22Rv1 (cell line): ENCODE data around the gene ILF3.

Experiments used
- H3K27ac ChIP-seq: fragments of 450-650 bp; 2 replicates; pipeline ENCODE4 v1.5.1; 2017
- ZFX ChIP-seq: fragments of 450-650 bp; IDR thresholded peaks from 2 replicates; pipeline ENCODE4 v1.6.1; 2017; ENCODE audit warnings: antibody characterized with exemption, borderline replicate concordance
- TF ChIP-seq, protein P1 (sequence below): fragments of 450-650 bp; IDR thresholded peaks from 2 replicates; pipeline ENCODE4 v1.5.1; 2017; ENCODE audit warnings: mild to moderate bottlenecking

ILF3 gene

DNA sequence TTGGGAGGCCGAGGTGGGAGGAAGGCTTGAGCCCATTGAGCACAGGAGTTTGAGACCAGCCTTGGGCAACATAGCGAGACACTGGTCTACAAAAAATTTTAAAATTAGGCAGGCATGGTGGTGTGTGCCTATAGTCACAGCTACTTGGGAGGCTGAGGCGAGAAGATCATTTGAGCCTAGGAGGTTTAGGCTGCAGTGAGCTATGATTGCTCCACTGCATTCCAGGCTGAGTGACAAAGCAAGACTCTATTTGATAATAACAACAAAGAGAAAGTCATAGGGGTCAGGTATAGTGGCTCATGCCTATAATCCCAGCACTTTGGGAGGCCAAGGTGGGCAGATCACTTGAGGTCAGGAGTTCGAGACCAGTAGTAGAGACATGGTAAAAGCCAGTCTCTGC, 33.4 kb upstream of the ILF3 start:
- H3K27ac ChIP-seq = no peak overlapping the region
- no peak for TF ChIP-seq ZFX
- TF ChIP-seq, protein P1, sequence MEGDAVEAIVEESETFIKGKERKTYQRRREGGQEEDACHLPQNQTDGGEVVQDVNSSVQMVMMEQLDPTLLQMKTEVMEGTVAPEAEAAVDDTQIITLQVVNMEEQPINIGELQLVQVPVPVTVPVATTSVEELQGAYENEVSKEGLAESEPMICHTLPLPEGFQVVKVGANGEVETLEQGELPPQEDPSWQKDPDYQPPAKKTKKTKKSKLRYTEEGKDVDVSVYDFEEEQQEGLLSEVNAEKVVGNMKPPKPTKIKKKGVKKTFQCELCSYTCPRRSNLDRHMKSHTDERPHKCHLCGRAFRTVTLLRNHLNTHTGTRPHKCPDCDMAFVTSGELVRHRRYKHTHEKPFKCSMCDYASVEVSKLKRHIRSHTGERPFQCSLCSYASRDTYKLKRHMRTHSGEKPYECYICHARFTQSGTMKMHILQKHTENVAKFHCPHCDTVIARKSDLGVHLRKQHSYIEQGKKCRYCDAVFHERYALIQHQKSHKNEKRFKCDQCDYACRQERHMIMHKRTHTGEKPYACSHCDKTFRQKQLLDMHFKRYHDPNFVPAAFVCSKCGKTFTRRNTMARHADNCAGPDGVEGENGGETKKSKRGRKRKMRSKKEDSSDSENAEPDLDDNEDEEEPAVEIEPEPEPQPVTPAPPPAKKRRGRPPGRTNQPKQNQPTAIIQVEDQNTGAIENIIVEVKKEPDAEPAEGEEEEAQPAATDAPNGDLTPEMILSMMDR = no peak

- H3K27ac ChIP-seq = no peak overlapping the region
- TF ChIP-seq ZFX = no peak
- TF ChIP-seq, protein P1 = no peak
Observed at GRCh38 chr19:10621966-10622365, 32.2 kb upstream of the ILF3 start.

DNA sequence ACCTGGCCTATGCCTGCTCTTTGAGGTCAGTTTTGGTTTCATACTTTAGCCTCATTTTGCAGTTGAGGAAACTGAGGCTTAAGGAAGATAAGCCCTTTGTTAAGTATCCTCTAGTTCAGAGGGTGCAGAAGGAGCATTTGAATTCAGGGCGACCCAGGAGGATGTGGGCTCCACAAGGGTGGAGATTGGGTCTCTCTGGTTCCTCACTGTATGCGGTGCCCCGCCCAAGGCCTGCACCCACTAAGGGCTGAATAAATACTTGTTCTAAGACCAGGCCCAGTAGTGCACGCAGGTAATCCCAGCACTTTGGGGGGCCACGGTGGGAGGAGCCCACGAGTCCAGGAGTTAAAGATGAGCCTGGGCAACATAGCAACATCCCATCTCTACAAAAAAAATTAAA, 29.6 kb upstream of the ILF3 start:
- TF ChIP-seq ZFX = no peak
- TF ChIP-seq, protein P1 = no peak
- H3K27ac ChIP-seq = peak overlapping the region; percentile 92

GRCh38 chr19:10625003-10625761, 29.0 kb upstream of the ILF3 start, which contains the start of gene SLC44A2:
TSS of gene SLC44A2 (plus strand) at chr19:10625553. CDS start at chr19:10625634, 81 bp downstream.
- peak within 1 kb of the TSS; percentile 92 for H3K27ac ChIP-seq
- no peak for TF ChIP-seq ZFX
- TF ChIP-seq, protein P1 = no peak

GRCh38 chr19:10625762-10626138, 28.4 kb upstream of the ILF3 start:
- TF ChIP-seq, protein P1 = no peak
- no peak for TF ChIP-seq ZFX
- peak overlapping the region; percentile 92 for H3K27ac ChIP-seq

- H3K27ac ChIP-seq = no peak overlapping the region
- no peak for TF ChIP-seq ZFX
- TF ChIP-seq, protein P1 = no peak
Observed at GRCh38 chr19:10631874-10632273, 22.3 kb upstream of the ILF3 start.

DNA sequence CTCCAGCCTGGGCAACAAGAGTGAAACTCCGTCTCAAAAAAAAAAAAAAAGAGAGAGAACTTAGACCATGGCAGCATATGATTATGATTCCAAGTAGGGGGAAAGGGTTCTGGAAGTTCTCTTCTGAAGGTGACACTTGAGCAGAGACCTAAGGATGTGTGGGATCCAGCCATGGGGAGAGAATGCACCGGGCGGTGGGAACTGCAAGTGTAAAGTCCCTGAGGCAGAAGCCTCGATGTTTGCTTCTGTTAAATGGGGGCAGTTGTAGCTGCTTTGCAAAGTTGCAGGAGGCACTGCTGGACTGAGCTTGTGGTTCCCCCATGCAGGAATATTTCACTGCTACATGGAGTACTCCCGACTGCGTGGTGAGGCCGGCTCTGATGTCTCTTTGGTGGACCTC, 19.7 kb upstream of the ILF3 start:
- H3K27ac ChIP-seq = 0 out of 2 replicates have a peak overlapping the region, but pooled peaks have one; percentile 83
- TF ChIP-seq ZFX = no peak
- TF ChIP-seq, protein P1 = no peak
